SK-N-SH (cell line): ENCODE results near the gene NEURL3. TPM values are rescaled to one million over a fixed set of nuclear protein-coding genes. Genes with fewer than 3 reads are reported as not detected.

ENCODE experiments used
- CTCF ChIA-PET: fragments of 300-600, 350-600 bp; formaldehyde crosslinking; extraction: SDS; loops from one replicate; lab custom pipeline; 2021; lab: Yijun Ruan, JAX
- POLR2A ChIA-PET: fragments of 350-600 bp; sonication (Branson Sonifier 250); formaldehyde crosslinking; extraction: SDS; loops from one replicate; lab custom pipeline; 2020; ENCODE audit warnings: antibody characterized with exemption, inconsistent platforms; lab: Yijun Ruan, JAX
- DNase-seq: peaks from one replicate; pipeline ENCODE4 v3.0.0; 2012
- H2AFZ ChIP-seq: fragments of 200-600 bp; sonication (generic); 2 replicates; pipeline ENCODE4 v1.8.1; 2016; ENCODE audit warnings: antibody characterized with exemption, mild to moderate bottlenecking, low read depth
- H3F3A ChIP-seq: fragments of 200-600 bp; sonication (generic); replicated peaks from 2 replicates; pipeline ENCODE3; 2016; ENCODE audit warnings: antibody characterized with exemption, mild to moderate bottlenecking; ENCODE audit not compliant: insufficient read depth
- H3K27ac ChIP-seq, 2 experiments: fragments of 200-500 bp in 1 of 2; fragments of 200-600 bp in 1 of 2; sonication (Bioruptor generic) in 1 of 2; sonication (generic), shearing (Covaris generic) in 1 of 2; 2 replicates each; pipeline versions ENCODE4 v1.5.1 to v1.6.1; 2014 to 2016; ENCODE audit warnings: low read depth in 2 of 2, inconsistent platforms in 1 of 2, low read length in 1 of 2, mild to moderate bottlenecking in 1 of 2, mixed read lengths in 1 of 2
- H3K27me3 ChIP-seq: fragments of 200-600 bp; sonication (generic), shearing (Covaris generic); 2 replicates; pipeline ENCODE4 v1.6.1; 2016; ENCODE audit warnings: mixed run types; ENCODE audit not compliant: insufficient read depth
- H3K36me3 ChIP-seq, 2 experiments: fragments of 200-500 bp in 1 of 2; fragments of 200-600 bp in 1 of 2; sonication (Bioruptor generic) in 1 of 2; sonication (generic) in 1 of 2; replicated peaks in 1 of 2; 2 replicates each; pipeline versions ENCODE3 to v1.5.1; 2014 to 2016; ENCODE audit warnings: low read length in 1 of 2, mild to moderate bottlenecking in 1 of 2; ENCODE audit not compliant: insufficient read depth in 2 of 2, control insufficient read depth in 1 of 2
- H3K4me1 ChIP-seq, 2 experiments: fragments of 200-500 bp in 1 of 2; fragments of 200-600 bp in 1 of 2; sonication (Bioruptor generic) in 1 of 2; sonication (generic), shearing (Covaris generic) in 1 of 2; 2 replicates each; pipeline versions ENCODE4 v1.5.1 to v1.6.1; 2014 to 2016; ENCODE audit warnings: low read depth in 1 of 2, low read length in 1 of 2, mixed run types in 1 of 2; ENCODE audit not compliant: insufficient read depth in 2 of 2, control insufficient read depth in 1 of 2
- H3K4me2 ChIP-seq: fragments of 200-600 bp; sonication (generic), shearing (Covaris generic); 2 replicates; pipeline ENCODE4 v1.6.1; 2017; ENCODE audit warnings: mixed run types
- H3K4me3 ChIP-seq, 2 experiments: fragments of 200-500 bp in 1 of 2; fragments of 200-600 bp in 1 of 2; sonication (Bioruptor generic) in 1 of 2; sonication (generic), shearing (Covaris generic) in 1 of 2; 2 replicates each; pipeline versions ENCODE4 v1.5.1 to v1.8.1; 2014 to 2016; ENCODE audit warnings: low read depth in 2 of 2, inconsistent platforms in 1 of 2, low read length in 1 of 2, mild to moderate bottlenecking in 1 of 2, mixed read lengths in 1 of 2, moderate library complexity in 1 of 2
- H3K79me2 ChIP-seq: fragments of 200-600 bp; sonication (generic); 2 replicates; pipeline ENCODE4 v1.8.1; 2017; ENCODE audit warnings: mild to moderate bottlenecking; ENCODE audit not compliant: insufficient read depth
- H3K9ac ChIP-seq: fragments of 200-600 bp; sonication (generic); 2 replicates; pipeline ENCODE4 v1.6.1; 2017; ENCODE audit warnings: mixed run types
- H3K9me2 ChIP-seq: fragments of 200-600 bp; sonication (generic); 2 replicates; pipeline ENCODE4 v1.6.1; 2017; ENCODE audit warnings: mixed run types
- H3K9me3 ChIP-seq: fragments of 200-600 bp; sonication (generic); 2 replicates; pipeline ENCODE4 v1.6.1; 2017; ENCODE audit warnings: mixed run types, mild to moderate bottlenecking, moderate library complexity
- H4K20me1 ChIP-seq: fragments of 200-600 bp; sonication (generic); 2 replicates; pipeline ENCODE4 v1.6.1; 2017; ENCODE audit warnings: mild to moderate bottlenecking, mixed run types; ENCODE audit not compliant: insufficient read depth
- ELF1 ChIP-seq: IDR thresholded peaks from 2 replicates; pipeline ENCODE4 v1.4.0; 2012
- EZH2phosphoT487 ChIP-seq: fragments of 200-600 bp; sonication (generic); IDR thresholded peaks from 2 replicates; pipeline ENCODE4 v1.6.1; 2017; ENCODE audit warnings: low read depth, mixed run types, mild to moderate bottlenecking, antibody characterized with exemption, moderate library complexity, borderline replicate concordance
- FOXJ3 ChIP-seq: sonication (generic); formaldehyde crosslinking; IDR thresholded peaks from 2 replicates; pipeline ENCODE4 v1.5.1; 2020; ENCODE audit warnings: mild to moderate bottlenecking, missing genetic modification reagents
- GABPA ChIP-seq: IDR thresholded peaks from 2 replicates; pipeline ENCODE4 v1.4.0; 2012; ENCODE audit warnings: low read depth, mild to moderate bottlenecking
- GATA2 ChIP-seq: sonication (generic); formaldehyde crosslinking; IDR thresholded peaks from 2 replicates; pipeline ENCODE4 v1.5.0; 2020; ENCODE audit warnings: mild to moderate bottlenecking, missing genetic modification reagents
- MAX ChIP-seq: IDR thresholded peaks from 2 replicates; pipeline ENCODE4 v1.4.0; 2012; ENCODE audit warnings: low read depth
- MEF2A ChIP-seq: IDR thresholded peaks from 2 replicates; pipeline ENCODE4 v1.4.0; 2012; ENCODE audit warnings: low read depth, borderline replicate concordance
- NFIC ChIP-seq: IDR thresholded peaks from 2 replicates; pipeline ENCODE4 v1.4.0; 2012; ENCODE audit warnings: borderline replicate concordance
- NRF1 ChIP-seq: IDR thresholded peaks from 2 replicates; pipeline ENCODE4 v1.6.1; 2012; ENCODE audit warnings: low read depth, mild to moderate bottlenecking, low read length
- PBX3 ChIP-seq: IDR thresholded peaks from 2 replicates; pipeline ENCODE4; 2012
- RAD21 ChIP-seq: IDR thresholded peaks from 2 replicates; pipeline ENCODE4 v1.6.1; 2012; ENCODE audit warnings: mild to moderate bottlenecking, low read length
- REST ChIP-seq: IDR thresholded peaks from 2 replicates; pipeline ENCODE4 v1.6.1; 2012; ENCODE audit warnings: mild to moderate bottlenecking, low read depth, low read length, moderate library complexity
- USF1 ChIP-seq: IDR thresholded peaks from 2 replicates; pipeline ENCODE4 v1.4.0; 2012; ENCODE audit warnings: low read depth, borderline replicate concordance
- YY1 ChIP-seq: IDR thresholded peaks from 2 replicates; pipeline ENCODE4 v1.4.0; 2012; ENCODE audit warnings: low read depth, mild to moderate bottlenecking
- WGBS: methylation state at CpG from one replicate; pipeline ENCODE4 v1.1.6; 2017; ENCODE audit warnings: low lambda C conversion rate; 5-methylcytosine and 5-hydroxymethylcytosine counted together
- polyA plus RNA-seq, 3 experiments: library from polyadenylated mRNA; depleted of rRNA; stranded (reverse); fragments of >200 nt; gene quantifications; 2 replicates each; pipeline ENCODE4 v1.2.3, GENCODE V29; 2012

NEURL3 gene
- polyA plus RNA-seq, 1 of the 3 experiments (the other 2 are of a cell fraction) = 0.08 TPM

DNA sequence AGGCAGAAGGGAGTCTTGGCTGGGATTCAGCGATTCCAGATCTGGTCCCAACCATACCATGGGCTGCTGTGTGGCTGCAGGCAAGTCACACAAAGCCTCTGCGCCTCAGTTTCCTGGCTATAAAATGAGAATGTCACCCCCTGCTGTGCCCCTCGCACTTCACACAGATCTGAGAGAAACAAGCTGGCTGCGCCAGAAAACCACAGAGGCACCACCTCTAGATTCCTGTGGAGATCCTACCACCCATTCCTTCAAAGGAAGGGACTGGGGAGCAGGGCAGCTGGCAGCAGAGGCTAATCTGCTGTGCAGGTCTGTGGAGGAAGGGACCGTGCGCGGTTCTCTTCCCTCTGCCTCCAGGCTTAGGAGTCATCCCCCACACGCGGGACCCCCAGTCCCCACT lies 19.8 kb downstream of the NEURL3 start:
- 17% methylated on average over 1 of the region's 9 CpGs for WGBS
- H3K27me3 ChIP-seq = no peaks in the 10 kb centered on the region; the same call in 1 of the 2 replicates
- H3K27ac ChIP-seq = no peak overlapping the region
- TF ChIP-seq ELF1 (no peak), MEF2A (no peak), PBX3 (no peak), REST (no peak), YY1 (no peak), EZH2phosphoT487 (no peak), GABPA (no peak), MAX (no peak), FOXJ3 (no peak), USF1 (no peak), RAD21 (no peak), NFIC (no peak), NRF1 (no peak), GATA2 (CRISPR knock-in tag) (no peak)
- H3F3A ChIP-seq = no peaks in the 10 kb centered on the region
- no peak overlapping the region for H3K9ac ChIP-seq
- no peaks in the 10 kb centered on the region for H3K36me3 ChIP-seq
- no peak overlapping the region for H3K4me2 ChIP-seq
- no peaks in the 10 kb centered on the region for H4K20me1 ChIP-seq
- DNase-seq = no peak
- H3K4me1 ChIP-seq = no peaks in the 10 kb centered on the region
- H2AFZ ChIP-seq = no peak overlapping the region
- ChIA-PET POLR2A (no interaction called here), CTCF (interaction anchor here (1.7 kb wide), 1 partner anchor 12 kb away, joined by 7 read pairs; no protein-coding TSS in a partner anchor)
- peaks cover 11% of the 10 kb centered on the region; the same call in 1 of the 2 replicates for H3K9me3 ChIP-seq
- no peaks in the 10 kb centered on the region for H3K79me2 ChIP-seq
- no peaks in the 10 kb centered on the region for H3K9me2 ChIP-seq
- no peak overlapping the region for H3K4me3 ChIP-seq
